ENCODE data around the gene ARPC4.

GRCh38 chr3:9803494-9803893 is 10.6 kb downstream of the ARPC4 start:
- TF ChIP-seq POLR2A (IDR thresholded peaks at IDR 0.05) (no peak), CTCF (IDR thresholded peaks at IDR 0.05) (no peak)
